GM23338 (cell line): ENCODE measurements around the gene FOXO3. TPM values are rescaled to one million over a fixed set of nuclear protein-coding genes. Genes with fewer than 3 reads are reported as not detected.

Experiments used
- ATAC-seq: fragments of 200-7000 bp; cut with Tn5 transposase; 3 replicates; pipeline ENCODE4 v1.9.1; 2020
- DNase-seq: peaks from one replicate; pipeline ENCODE4 v3.0.0-alpha.2; 2015; ENCODE audit warnings: low spot score
- H2AFZ ChIP-seq: fragments of 200-600 bp; sonication (generic); 2 replicates; pipeline ENCODE4 v1.8.0; 2016; ENCODE audit warnings: antibody characterized with exemption, mild to moderate bottlenecking, moderate library complexity
- H3F3A ChIP-seq: fragments of 200-600 bp; sonication (generic); replicated peaks from 2 replicates; pipeline ENCODE4 v1.8.0; 2017; ENCODE audit warnings: antibody characterized with exemption, mixed run types, low read depth
- H3K27ac ChIP-seq: fragments of 200-600 bp; sonication (generic); 2 replicates; pipeline ENCODE4 v1.6.1; 2016; ENCODE audit warnings: low read depth
- H3K27me3 ChIP-seq: fragments of 200-600 bp; sonication (generic); 2 replicates; pipeline ENCODE4 v1.8.0; 2016; ENCODE audit warnings: mild to moderate bottlenecking, mixed run types, moderate library complexity; ENCODE audit not compliant: insufficient read depth
- H3K36me3 ChIP-seq: fragments of 200-600 bp; sonication (generic); 2 replicates; pipeline ENCODE4 v1.8.0; 2016; ENCODE audit warnings: mild to moderate bottlenecking; ENCODE audit not compliant: insufficient read depth
- H3K4me1 ChIP-seq: fragments of 200-600 bp; sonication (generic); 2 replicates; pipeline ENCODE4 v1.8.0; 2016; ENCODE audit warnings: mild to moderate bottlenecking, moderate library complexity; ENCODE audit not compliant: insufficient read depth
- H3K4me2 ChIP-seq: fragments of 200-600 bp; sonication (generic); 2 replicates; pipeline ENCODE4 v1.7.1; 2017; ENCODE audit warnings: mixed run types
- H3K4me3 ChIP-seq: fragments of 200-600 bp; sonication (generic); 2 replicates; pipeline ENCODE4 v1.6.1; 2016; ENCODE audit warnings: mixed run types
- H3K79me2 ChIP-seq: fragments of 200-600 bp; sonication (generic); replicated peaks from 2 replicates; pipeline ENCODE4 v1.8.0; 2017; ENCODE audit warnings: mild to moderate bottlenecking; ENCODE audit not compliant: insufficient read depth
- H3K9me2 ChIP-seq: fragments of 200-600 bp; sonication (generic); 2 replicates; pipeline ENCODE4 v1.8.0; 2017; ENCODE audit not compliant: insufficient read depth
- H4K20me1 ChIP-seq: fragments of 200-600 bp; sonication (generic); replicated peaks from 2 replicates; pipeline ENCODE4 v1.8.0; 2017; ENCODE audit warnings: mild to moderate bottlenecking; ENCODE audit not compliant: insufficient read depth
- H3K27ac Mint-ChIP-seq: 2 replicates; pipeline ENCODE4 v1.8.0; 2020; ENCODE audit warnings: inconsistent platforms, mild to moderate bottlenecking, moderate library complexity, mixed read lengths
- H3K27me3 Mint-ChIP-seq: 3 replicates; pipeline ENCODE4 v1.8.0; 2022; ENCODE audit warnings: low read depth, mild to moderate bottlenecking, moderate library complexity, mixed read lengths, inconsistent platforms; ENCODE audit not compliant: insufficient read depth, poor library complexity
- H3K36me3 Mint-ChIP-seq: 3 replicates; pipeline ENCODE4 v1.8.0; 2021; ENCODE audit warnings: low read depth, mild to moderate bottlenecking, inconsistent platforms, moderate library complexity, mixed read lengths
- H3K4me1 Mint-ChIP-seq: 3 replicates; pipeline ENCODE4 v1.8.0; 2020; ENCODE audit warnings: mild to moderate bottlenecking, inconsistent platforms, mixed read lengths
- H3K4me3 Mint-ChIP-seq: 3 replicates; pipeline ENCODE4 v1.8.0; 2021; ENCODE audit warnings: moderate library complexity, mild to moderate bottlenecking, inconsistent platforms, mixed read lengths
- H3K9me3 Mint-ChIP-seq: 3 replicates; pipeline ENCODE4 v1.8.0; 2020; ENCODE audit warnings: moderate library complexity, mild to moderate bottlenecking, inconsistent platforms, mixed read lengths
- CTCF ChIP-seq, 2 experiments: fragments of 200-600 bp in 1 of 2; sonication (generic) in 1 of 2; conservative IDR thresholded peaks; 2 replicates each; pipeline versions ENCODE4 v1.5.1 to v1.6.1; 2016 to 2017; ENCODE audit warnings: antibody characterized with exemption in 2 of 2, low read depth in 2 of 2, mild to moderate bottlenecking in 2 of 2, moderate library complexity in 1 of 2
- ETS1 ChIP-seq: IDR thresholded peaks from 2 replicates; pipeline ENCODE4 v1.6.1; 2016; ENCODE audit warnings: antibody characterized with exemption
- EZH2 ChIP-seq: fragments of 200-600 bp; sonication (generic); IDR thresholded peaks from one replicate; pipeline ENCODE4 v1.8.0; 2017; ENCODE audit warnings: antibody characterized with exemption, mild to moderate bottlenecking, low read depth; ENCODE audit not compliant: unreplicated experiment
- JUNB ChIP-seq: IDR thresholded peaks from one replicate; pipeline ENCODE4 v1.6.1; 2016; ENCODE audit warnings: antibody characterized with exemption; ENCODE audit not compliant: unreplicated experiment
- NANOG ChIP-seq: IDR thresholded peaks from 2 replicates; pipeline ENCODE4 v1.6.1; 2016; ENCODE audit warnings: antibody characterized with exemption, borderline replicate concordance
- REST ChIP-seq: IDR thresholded peaks from one replicate; pipeline ENCODE4 v1.6.1; 2018; ENCODE audit warnings: antibody characterized with exemption; ENCODE audit not compliant: unreplicated experiment
- ZNF114 ChIP-seq: fragments of 250-450 bp; sonication (Bioruptor Pico); IDR thresholded peaks from 2 replicates; pipeline ENCODE4 v1.5.0; 2020; ENCODE audit warnings: mild to moderate bottlenecking, moderate library complexity
- polyA plus RNA-seq: library from polyadenylated mRNA; unstranded; fragments of >200 nt; fragmentation: Nextera tagmentation; extraction: Ambion mirVana; gene quantifications from 2 replicates; pipeline ENCODE4 v1.2.1, GENCODE V29; 2016
- total RNA-seq: library from RNA; depleted of rRNA; stranded (reverse); fragments of >200 nt; shearing (Covaris generic); gene quantifications from 2 replicates; pipeline ENCODE4 v1.2.3, GENCODE V29; 2014

FOXO3 gene
- total and polyA plus RNA-seq, 2 experiments from 2014 or later, result 9.8 to 20.2 TPM

GRCh38 chr6:108544606-108545005, 16.1 kb upstream of the FOXO3 start:
- H4K20me1 ChIP-seq, result no peaks in the 10 kb centered on the region
- Mint-ChIP-seq H3K36me3 (no peaks in the 10 kb centered on the region), H3K9me3 (peaks cover 4% of the 10 kb centered on the region; the same call in 1 of the 3 replicates), H3K4me3 (no peak overlapping the region), H3K27ac (no peak overlapping the region), H3K4me1 (peaks cover 6% of the 10 kb centered on the region; the same call in 1 of the 3 replicates), H3K27me3 (peaks cover 4% of the 10 kb centered on the region)
- no peaks in the 10 kb centered on the region for H3K9me2 ChIP-seq
- no peaks in the 10 kb centered on the region for H3K36me3 ChIP-seq
- TF ChIP-seq REST (no peak), ETS1 (no peak)
- no peak overlapping the region for H2AFZ ChIP-seq
- H3K27me3 ChIP-seq, result no peaks in the 10 kb centered on the region
- H3K79me2 ChIP-seq, result no peaks in the 10 kb centered on the region
- no peak overlapping the region for H3K4me3 ChIP-seq
- no peak overlapping the region for H3K27ac ChIP-seq
- H3K4me1 ChIP-seq, result peaks cover 6% of the 10 kb centered on the region
- DNase-seq, result no peak
- no peaks in the 10 kb centered on the region for H3F3A ChIP-seq
- H3K4me2 ChIP-seq, result no peak overlapping the region
- peak; percentile 40 for ATAC-seq

GRCh38 chr6:108546079-108547049, 14.4 kb upstream of the FOXO3 start:
- no peaks in the 10 kb centered on the region for H3K36me3 ChIP-seq
- H4K20me1 ChIP-seq, result no peaks in the 10 kb centered on the region
- Mint-ChIP-seq H3K36me3 (no peaks in the 10 kb centered on the region), H3K27me3 (peaks cover 4% of the 10 kb centered on the region), H3K4me3 (no peak overlapping the region), H3K9me3 (no peaks in the 10 kb centered on the region), H3K27ac (no peak overlapping the region), H3K4me1 (peaks cover 6% of the 10 kb centered on the region; the same call in 1 of the 3 replicates)
- H3K9me2 ChIP-seq, result no peaks in the 10 kb centered on the region
- H3K27me3 ChIP-seq, result no peaks in the 10 kb centered on the region
- H3K27ac ChIP-seq, result no peak overlapping the region
- TF ChIP-seq NANOG (no peak), REST (no peak), EZH2 (no peak), JUNB (no peak), ZNF114 (CRISPR knock-in tag) (no peak), CTCF (conservative IDR thresholded peaks at IDR 0.05; ENCODE audit: low read depth in 2 of 2) (no peak)
- ATAC-seq, result no peak
- no peak for DNase-seq
- no peak overlapping the region for H2AFZ ChIP-seq
- H3F3A ChIP-seq, result no peaks in the 10 kb centered on the region
- H3K79me2 ChIP-seq, result no peaks in the 10 kb centered on the region
- peaks cover 6% of the 10 kb centered on the region for H3K4me1 ChIP-seq
- H3K4me2 ChIP-seq, result no peak overlapping the region
- no peak overlapping the region for H3K4me3 ChIP-seq
